ENCODE measurements around the gene GJA4. TPM values are rescaled to one million over a fixed set of nuclear protein-coding genes. Genes with fewer than 3 reads are reported as not detected.
"Not testable (repeated sequence)": the region's sequence is repeated elsewhere in the genome, so short reads cannot be mapped to it uniquely, and the experiment has no call there.

GJA4 gene
- total RNA-seq, 1 donor from 2014 or later: 3.4 TPM

GRCh38 chr1:34792424-34792823, 375 bp upstream of the GJA4 start:
- no peak for DNase-seq

- DNase-seq: no peak
Observed at GRCh38 chr1:34794001-34794789, 1.4 kb downstream of the GJA4 start.

- no peak for DNase-seq
Observed at GRCh38 chr1:34794790-34795180, 2.0 kb downstream of the GJA4 start.

- DNase-seq: no peak
Observed at GRCh38 chr1:34795916-34796315, 3.1 kb downstream of the GJA4 start.

- no peak for DNase-seq
Observed at GRCh38 chr1:34796990-34797389, 4.2 kb downstream of the GJA4 start.

- DNase-seq: no peak
Observed at GRCh38 chr1:34800214-34800613, 7.4 kb downstream of the GJA4 start.

GRCh38 chr1:34803770-34804169, 11.0 kb downstream of the GJA4 start:
- DNase-seq: no peak

- no peak for DNase-seq
Observed at GRCh38 chr1:34806396-34806795, 13.6 kb downstream of the GJA4 start.

GRCh38 chr1:34808051-34808810, 15.4 kb downstream of the GJA4 start:
- DNase-seq: no peak

- DNase-seq: not testable (repeated sequence)
Observed at GRCh38 chr1:34810781-34811180, 18.0 kb downstream of the GJA4 start.

- no peak for DNase-seq
Observed at GRCh38 chr1:34816332-34816731, 23.5 kb downstream of the GJA4 start.

GRCh38 chr1:34816778-34817177, 24.0 kb downstream of the GJA4 start:
- no peak for DNase-seq

- not testable (repeated sequence) for DNase-seq
Observed at GRCh38 chr1:34818862-34819261, 26.1 kb downstream of the GJA4 start.

- no peak for DNase-seq
Observed at GRCh38 chr1:34822202-34822601, 29.4 kb downstream of the GJA4 start.

GRCh38 chr1:34824817-34825454, 32.1 kb downstream of the GJA4 start:
- DNase-seq: no peak

- no peak for DNase-seq
Observed at GRCh38 chr1:34825455-34826091, 32.8 kb downstream of the GJA4 start.

GRCh38 chr1:34827341-34827941, 34.6 kb downstream of the GJA4 start:
- DNase-seq: no peak

GRCh38 chr1:34828611-34829010, 35.8 kb downstream of the GJA4 start:
- no peak for DNase-seq

GRCh38 chr1:34829250-34829649, 36.5 kb downstream of the GJA4 start:
- DNase-seq: no peak

GRCh38 chr1:34831721-34832246, 39.0 kb downstream of the GJA4 start:
- no peak for DNase-seq

- DNase-seq: no peak
Observed at GRCh38 chr1:34833711-34834110, 40.9 kb downstream of the GJA4 start.

Data from occipital lobe (tissue), 2 donors.